Measurements from ENCODE around the gene ZBTB42. TPM values are rescaled to one million over a fixed set of nuclear protein-coding genes. Genes with fewer than 3 reads are reported as not detected.
A peak's percentile ranks its signal among the peaks of the same experiment; 100 is the strongest.

Gene ZBTB42
- total RNA-seq, 1 donor from 2014 or later: 4.9 TPM

GRCh38 chr14:104798300-104799243 lies 2.3 kb upstream of the ZBTB42 start:
- no peak for DNase-seq
- Mint-ChIP-seq H3K4me1 (peaks cover 28% of the 10 kb centered on the region), H3K36me3 (ENCODE audit: low read depth) (peaks cover 3% of the 10 kb centered on the region), H3K27ac (peak overlapping the region; percentile 10), H3K4me3 (peak overlapping the region; percentile 21), H3K9me3 (no peaks in the 10 kb centered on the region), H3K27me3 (peaks cover 1% of the 10 kb centered on the region)
- intact Hi-C loops (cut with micrococcal nuclease): no loop called here

GRCh38 chr14:104799244-104800014 lies 1.5 kb upstream of the ZBTB42 start:
- H3K4me1 Mint-ChIP-seq: peaks cover 22% of the 10 kb centered on the region
- H3K27ac Mint-ChIP-seq: peak overlapping the region; percentile 78
- H3K36me3 Mint-ChIP-seq (ENCODE audit: low read depth): peaks cover 3% of the 10 kb centered on the region
- intact Hi-C loops (cut with micrococcal nuclease): loop anchor here (1.0 to 2.0 kb wide), 3 partner anchors 27 to 47 kb away; no protein-coding TSS in a partner anchor
- no peaks in the 10 kb centered on the region for H3K9me3 Mint-ChIP-seq
- H3K4me3 Mint-ChIP-seq: peak overlapping the region; percentile 21
- no peak for DNase-seq
- peaks cover 1% of the 10 kb centered on the region for H3K27me3 Mint-ChIP-seq

GRCh38 chr14:104800015-104800770 lies 708 bp upstream of the ZBTB42 start:
- no peaks in the 10 kb centered on the region for H3K9me3 Mint-ChIP-seq
- H3K27ac Mint-ChIP-seq: peak overlapping the region; percentile 78
- peak; percentile 95 for DNase-seq

GRCh38 chr14:104801520-104802393 lies 856 bp downstream of the ZBTB42 start:
- intact Hi-C loops (cut with micrococcal nuclease): loop anchor here (2.0 kb wide), 2 partner anchors 25 to 33 kb away; no protein-coding TSS in a partner anchor
- H3K27ac Mint-ChIP-seq: peak overlapping the region; percentile 76
- H3K9me3 Mint-ChIP-seq: peaks cover 6% of the 10 kb centered on the region

More at GRCh38 chr14:104800015-104800770, 708 bp upstream of the ZBTB42 start:
- peaks cover 20% of the 10 kb centered on the region for H3K4me1 Mint-ChIP-seq
- H3K27me3 Mint-ChIP-seq: peaks cover 1% of the 10 kb centered on the region
- peak overlapping the region; percentile 21 for H3K4me3 Mint-ChIP-seq
- H3K36me3 Mint-ChIP-seq (ENCODE audit: low read depth): peaks cover 3% of the 10 kb centered on the region
- intact Hi-C loops (cut with micrococcal nuclease): loop anchor here (1.0 to 2.0 kb wide), 3 partner anchors 27 to 48 kb away; no protein-coding TSS in a partner anchor

GRCh38 chr14:104802394-104803184 lies 1.7 kb downstream of the ZBTB42 start:
- H3K4me3 Mint-ChIP-seq: peak overlapping the region; percentile 61
- peaks cover 1% of the 10 kb centered on the region for H3K27me3 Mint-ChIP-seq
- H3K27ac Mint-ChIP-seq: no peak overlapping the region
- peaks cover 4% of the 10 kb centered on the region for H3K36me3 Mint-ChIP-seq (ENCODE audit: low read depth)
- peaks cover 6% of the 10 kb centered on the region for H3K9me3 Mint-ChIP-seq
- H3K4me1 Mint-ChIP-seq: peaks cover 17% of the 10 kb centered on the region
- DNase-seq: no peak
- intact Hi-C loops (cut with micrococcal nuclease): no loop called here

More at GRCh38 chr14:104801520-104802393, 856 bp downstream of the ZBTB42 start:
- H3K27me3 Mint-ChIP-seq: peaks cover 1% of the 10 kb centered on the region
- peaks cover 17% of the 10 kb centered on the region for H3K4me1 Mint-ChIP-seq
- H3K4me3 Mint-ChIP-seq: peak overlapping the region; percentile 87
- DNase-seq: no peak
- H3K36me3 Mint-ChIP-seq (ENCODE audit: low read depth): peaks cover 3% of the 10 kb centered on the region

GRCh38 chr14:104803280-104803911 lies 2.5 kb downstream of the ZBTB42 start:
- Mint-ChIP-seq H3K27me3 (peaks cover 1% of the 10 kb centered on the region), H3K36me3 (ENCODE audit: low read depth) (peaks cover 4% of the 10 kb centered on the region), H3K9me3 (peaks cover 6% of the 10 kb centered on the region), H3K27ac (no peak overlapping the region), H3K4me3 (no peak overlapping the region), H3K4me1 (peaks cover 17% of the 10 kb centered on the region)
- DNase-seq: no peak
- intact Hi-C loops (cut with micrococcal nuclease): no loop called here

- no peak overlapping the region for H3K27ac Mint-ChIP-seq
- peaks cover 17% of the 10 kb centered on the region for H3K4me1 Mint-ChIP-seq
- H3K36me3 Mint-ChIP-seq (ENCODE audit: low read depth): peaks cover 4% of the 10 kb centered on the region
- H3K27me3 Mint-ChIP-seq: peaks cover 1% of the 10 kb centered on the region
- no peak overlapping the region for H3K4me3 Mint-ChIP-seq
- no peak for DNase-seq
- intact Hi-C loops (cut with micrococcal nuclease): no loop called here
- peaks cover 6% of the 10 kb centered on the region for H3K9me3 Mint-ChIP-seq
These were observed 3.1 kb downstream of the ZBTB42 start for GRCh38 chr14:104803912-104804410.

GRCh38 chr14:104804481-104805325 lies 3.8 kb downstream of the ZBTB42 start:
- intact Hi-C loops (cut with micrococcal nuclease): no loop called here
- no peak overlapping the region for H3K27ac Mint-ChIP-seq
- peaks cover 6% of the 10 kb centered on the region for H3K9me3 Mint-ChIP-seq
- peaks cover 12% of the 10 kb centered on the region for H3K4me1 Mint-ChIP-seq
- H3K36me3 Mint-ChIP-seq (ENCODE audit: low read depth): peaks cover 4% of the 10 kb centered on the region
- no peak for DNase-seq
- H3K4me3 Mint-ChIP-seq: no peak overlapping the region
- H3K27me3 Mint-ChIP-seq: no peaks in the 10 kb centered on the region

- intact Hi-C loops (cut with micrococcal nuclease): no loop called here
- Mint-ChIP-seq H3K36me3 (ENCODE audit: low read depth) (peaks cover 4% of the 10 kb centered on the region), H3K4me3 (no peak overlapping the region), H3K4me1 (peaks cover 10% of the 10 kb centered on the region), H3K9me3 (peaks cover 6% of the 10 kb centered on the region), H3K27me3 (no peaks in the 10 kb centered on the region), H3K27ac (no peak overlapping the region)
- DNase-seq: no peak
These were observed 4.4 kb downstream of the ZBTB42 start for GRCh38 chr14:104805326-104805678.

- H3K4me3 Mint-ChIP-seq: no peak overlapping the region
- DNase-seq: no peak
- peaks cover 6% of the 10 kb centered on the region for H3K9me3 Mint-ChIP-seq
- H3K36me3 Mint-ChIP-seq (ENCODE audit: low read depth): peaks cover 4% of the 10 kb centered on the region
- no peak overlapping the region for H3K27ac Mint-ChIP-seq
- no peaks in the 10 kb centered on the region for H3K27me3 Mint-ChIP-seq
- intact Hi-C loops (cut with micrococcal nuclease): no loop called here
- peaks cover 10% of the 10 kb centered on the region for H3K4me1 Mint-ChIP-seq
These were observed 5.2 kb downstream of the ZBTB42 start for GRCh38 chr14:104805941-104806624.

Measured in activated CD4-positive, alpha-beta T cell treated with anti-CD3 and anti-CD28 coated beads, Interleukin-2, amount 10 ng/mL, durations not matched to agents 24 days and 14 days (primary cell).